G401 (cell line): ENCODE results near the gene ZNF664. TPM values are rescaled to one million over a fixed set of nuclear protein-coding genes. Genes with fewer than 3 reads are reported as not detected.

Source experiments
- DNase-seq: peaks from one replicate; pipeline ENCODE4 v3.0.0-alpha.2; 2015; ENCODE audit warnings: low spot score
- in situ Hi-C: cut with HindIII; loops from 2 replicates; pipeline ENCODE4 v1.10.0; 2016; ENCODE audit warnings: low sequenced_read_pairs, mixed read lengths
- total RNA-seq: library from RNA; depleted of rRNA; stranded (reverse); fragments of >200 nt; shearing (Covaris generic); gene quantifications from 2 replicates; pipeline ENCODE4 v1.2.3, GENCODE V29; 2014

Gene ZNF664
- total RNA-seq, 1 experiment from 2014 or later = 59.4 TPM

DNA sequence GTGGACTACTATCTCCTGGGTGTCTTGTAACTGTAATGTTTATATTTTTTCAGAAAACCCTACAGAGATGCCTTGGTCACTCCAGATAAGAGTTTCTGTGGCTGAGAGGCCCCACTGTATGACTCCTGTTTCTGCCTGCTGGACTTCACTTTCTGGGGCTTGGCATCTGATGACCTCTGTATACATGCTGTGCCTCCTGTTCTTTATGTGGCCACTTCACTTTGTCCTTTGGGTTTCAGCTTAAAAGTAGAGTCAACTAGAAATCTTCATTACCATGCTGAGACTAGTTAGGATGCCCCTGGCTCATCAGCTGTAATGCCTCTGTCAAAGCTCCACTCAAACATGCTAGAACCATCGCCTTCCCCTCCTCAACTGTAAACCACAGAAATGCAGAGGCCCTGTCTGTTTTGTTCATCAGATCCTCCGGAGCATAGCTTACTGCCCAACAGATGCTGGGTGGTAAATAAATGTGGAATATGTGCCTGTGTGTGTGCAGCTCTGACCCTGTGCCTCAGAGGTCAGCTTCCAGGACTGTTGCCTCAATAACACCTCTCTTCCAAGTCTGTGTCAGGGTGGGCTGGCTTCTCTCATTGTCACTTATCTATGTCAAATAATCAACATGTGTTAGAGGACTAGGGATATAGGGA, 25.5 kb downstream of the ZNF664 start:
- no peak for DNase-seq
- in situ Hi-C loops = no loop called here

DNA sequence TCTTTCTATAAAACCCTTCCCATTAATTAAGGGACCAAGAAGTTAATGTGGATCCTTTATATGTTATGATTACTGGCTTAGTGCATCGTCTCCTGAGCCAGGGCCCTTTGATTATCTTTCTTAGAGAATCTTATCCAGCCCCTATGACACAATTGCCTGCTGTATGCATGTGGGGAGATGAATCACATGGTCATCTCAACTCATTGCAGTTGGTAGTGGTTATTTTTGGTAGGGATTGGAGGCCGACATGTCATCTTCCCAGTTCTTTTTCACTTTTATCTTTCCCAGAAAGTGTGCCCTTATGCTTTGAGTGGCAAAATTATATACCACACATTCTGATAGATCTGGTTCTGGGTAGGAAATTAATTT, 26.0 kb downstream of the ZNF664 start:
- in situ Hi-C loops = no loop called here
- DNase-seq = no peak

DNA sequence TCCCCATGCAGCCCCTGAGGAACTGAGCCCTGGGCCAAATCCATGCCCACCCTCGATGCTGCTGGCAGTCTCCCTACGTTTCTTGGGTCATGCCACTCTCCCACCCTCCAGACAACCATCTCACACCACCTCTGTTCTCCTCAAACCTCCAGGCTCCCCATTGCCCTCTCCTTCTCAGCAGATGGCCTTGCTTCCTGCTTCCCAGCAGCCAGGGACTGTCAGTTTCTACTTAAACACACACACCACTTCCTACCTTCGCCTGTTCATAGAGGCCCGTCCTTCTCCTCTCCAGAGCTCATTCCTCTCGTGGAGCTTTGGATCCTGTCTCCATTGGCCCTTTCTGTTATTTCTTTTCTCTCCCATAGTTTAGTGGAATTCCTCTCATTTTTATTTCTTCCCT, 27.1 kb downstream of the ZNF664 start:
- in situ Hi-C loops = no loop called here
- DNase-seq = peak; percentile 59

DNA sequence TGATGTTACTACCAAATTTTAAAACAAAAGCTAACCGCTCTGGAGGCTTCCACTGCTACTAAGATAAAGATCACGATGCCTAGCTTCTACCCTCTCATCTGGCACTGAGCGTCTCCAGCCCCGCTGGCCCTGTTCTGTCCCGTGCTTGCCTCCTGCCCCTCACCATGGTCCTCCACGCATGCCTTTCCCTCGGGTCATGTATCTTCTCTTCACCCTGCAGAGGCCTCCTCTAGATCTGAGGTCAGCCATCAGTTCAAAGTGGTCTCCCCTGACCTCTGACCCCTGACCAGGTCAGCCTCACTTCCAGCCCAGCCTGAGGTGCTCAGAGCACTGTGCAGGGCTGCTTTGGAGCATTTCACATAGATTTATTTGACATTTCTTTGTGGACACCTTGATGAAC, 28.3 kb downstream of the ZNF664 start:
- no peak for DNase-seq
- in situ Hi-C loops = no loop called here

DNA sequence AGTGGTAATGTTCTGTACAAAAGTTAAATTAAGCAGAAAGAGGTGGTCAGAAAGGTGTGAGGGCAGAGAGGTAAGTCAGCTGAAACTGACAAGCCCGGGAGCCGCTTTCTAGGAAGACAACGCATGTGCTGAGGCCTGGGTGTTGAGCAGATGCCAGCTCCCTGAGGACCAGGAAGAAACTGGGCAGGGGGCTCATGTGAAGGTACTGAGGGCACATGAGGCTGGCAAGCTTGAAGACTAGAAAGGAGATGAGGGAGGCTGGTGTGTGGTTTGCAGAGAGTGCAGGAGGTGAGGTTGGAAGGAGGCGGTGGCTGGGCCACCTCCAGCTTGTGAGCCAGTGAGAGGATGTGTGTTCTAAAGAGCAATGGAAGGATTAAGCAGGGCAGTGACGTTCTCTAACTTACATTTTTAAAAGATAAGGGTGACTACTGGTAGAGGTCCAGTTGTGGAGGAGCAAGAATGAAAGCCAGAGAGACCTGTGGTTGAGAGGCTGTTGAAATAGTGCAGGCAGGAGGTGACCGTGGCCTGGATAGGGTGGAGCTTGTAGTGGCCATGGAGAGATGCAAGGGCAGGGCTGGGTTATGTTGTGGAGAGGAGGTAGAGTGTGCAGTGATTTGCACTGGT, 29.1 kb downstream of the ZNF664 start:
- DNase-seq = no peak
- in situ Hi-C loops = no loop called here

DNA sequence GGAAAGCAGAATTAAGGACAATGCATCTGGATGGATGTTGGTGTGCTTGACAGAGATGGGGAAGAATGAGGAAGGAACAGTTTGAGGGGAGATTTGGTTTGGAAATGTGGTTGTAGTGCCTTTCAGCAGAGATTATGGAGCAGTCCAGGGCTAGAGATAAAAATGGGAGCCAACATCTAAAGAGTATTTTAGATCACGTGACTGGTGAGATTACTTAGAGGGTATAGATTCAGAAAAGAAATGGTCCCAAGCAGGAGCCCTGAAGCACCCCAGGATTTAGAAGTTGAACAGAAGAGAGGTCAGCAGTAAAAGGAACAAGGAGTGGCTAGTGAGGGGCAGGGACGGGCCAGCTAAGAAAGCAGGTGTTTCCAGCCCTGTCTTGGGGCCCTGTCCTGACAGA, 29.6 kb downstream of the ZNF664 start:
- in situ Hi-C loops = no loop called here
- DNase-seq = no peak

DNA sequence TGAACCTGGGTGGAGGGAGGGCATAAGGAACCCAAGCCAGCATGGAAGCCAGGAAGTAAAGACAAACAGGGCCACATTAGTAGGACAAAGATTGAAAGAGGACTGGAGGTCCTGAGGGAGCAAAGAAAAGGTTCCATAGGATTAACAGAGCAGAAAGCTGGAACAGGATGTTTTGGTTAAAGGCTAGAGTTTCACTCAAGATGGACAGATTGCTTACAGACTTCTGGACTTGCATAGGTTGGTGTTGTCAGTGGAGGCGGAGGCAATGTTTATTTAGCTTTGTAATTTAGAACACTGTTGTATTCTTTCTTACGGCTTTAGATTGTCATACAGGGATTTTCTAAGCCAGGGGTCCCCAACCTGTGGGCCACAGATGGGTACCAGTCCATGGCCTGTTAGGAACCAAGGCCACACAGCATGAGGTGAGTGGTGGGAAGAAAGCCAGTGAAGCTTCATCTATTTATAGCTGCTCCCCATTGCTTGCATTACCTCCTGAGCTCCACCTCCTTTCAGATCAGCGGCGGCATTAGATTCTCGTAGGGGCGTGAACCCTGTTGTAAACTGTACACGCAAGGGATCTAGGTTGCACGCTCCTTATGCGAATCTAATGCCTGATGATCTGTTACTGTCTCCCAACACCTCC, 31.3 kb downstream of the ZNF664 start:
- in situ Hi-C loops = no loop called here
- DNase-seq = peak; percentile 46

DNA sequence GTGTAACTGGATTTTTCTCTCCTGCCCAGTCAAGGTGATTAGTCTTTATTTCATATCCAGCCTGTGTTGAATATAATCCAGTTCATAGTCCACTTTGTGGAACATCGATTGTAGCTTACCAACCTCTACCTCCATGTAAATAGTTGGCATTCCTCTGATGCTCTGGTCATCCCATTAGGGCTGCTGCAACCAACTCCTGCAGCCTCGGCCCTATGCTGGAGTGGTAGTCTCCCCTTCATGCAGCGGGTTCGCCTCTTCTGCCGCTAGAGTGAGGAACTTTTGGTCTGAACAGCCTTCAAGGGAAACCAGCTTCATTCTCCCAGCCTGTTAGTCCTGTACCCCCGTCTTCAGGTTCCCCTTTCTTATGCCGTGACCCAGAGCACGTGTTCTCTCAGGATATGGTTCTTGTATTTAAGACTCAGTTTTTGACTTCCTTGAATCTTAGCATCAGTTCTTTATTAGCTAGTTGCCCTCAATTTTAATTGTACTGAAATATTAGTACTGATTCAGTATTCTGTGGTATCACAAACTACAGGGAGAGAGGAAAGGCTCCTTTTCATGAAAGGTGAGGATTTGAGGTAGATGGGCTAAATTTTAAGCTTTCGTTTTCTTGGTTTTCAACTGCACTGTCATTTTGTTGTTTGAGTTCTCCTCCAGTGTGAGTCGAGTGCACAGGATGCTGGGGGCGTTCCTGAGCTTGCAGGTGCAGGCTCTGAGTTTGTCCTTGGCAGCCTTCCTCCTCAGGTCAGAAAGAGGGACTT, 33.2 kb downstream of the ZNF664 start:
- in situ Hi-C loops = no loop called here
- no peak for DNase-seq

DNA sequence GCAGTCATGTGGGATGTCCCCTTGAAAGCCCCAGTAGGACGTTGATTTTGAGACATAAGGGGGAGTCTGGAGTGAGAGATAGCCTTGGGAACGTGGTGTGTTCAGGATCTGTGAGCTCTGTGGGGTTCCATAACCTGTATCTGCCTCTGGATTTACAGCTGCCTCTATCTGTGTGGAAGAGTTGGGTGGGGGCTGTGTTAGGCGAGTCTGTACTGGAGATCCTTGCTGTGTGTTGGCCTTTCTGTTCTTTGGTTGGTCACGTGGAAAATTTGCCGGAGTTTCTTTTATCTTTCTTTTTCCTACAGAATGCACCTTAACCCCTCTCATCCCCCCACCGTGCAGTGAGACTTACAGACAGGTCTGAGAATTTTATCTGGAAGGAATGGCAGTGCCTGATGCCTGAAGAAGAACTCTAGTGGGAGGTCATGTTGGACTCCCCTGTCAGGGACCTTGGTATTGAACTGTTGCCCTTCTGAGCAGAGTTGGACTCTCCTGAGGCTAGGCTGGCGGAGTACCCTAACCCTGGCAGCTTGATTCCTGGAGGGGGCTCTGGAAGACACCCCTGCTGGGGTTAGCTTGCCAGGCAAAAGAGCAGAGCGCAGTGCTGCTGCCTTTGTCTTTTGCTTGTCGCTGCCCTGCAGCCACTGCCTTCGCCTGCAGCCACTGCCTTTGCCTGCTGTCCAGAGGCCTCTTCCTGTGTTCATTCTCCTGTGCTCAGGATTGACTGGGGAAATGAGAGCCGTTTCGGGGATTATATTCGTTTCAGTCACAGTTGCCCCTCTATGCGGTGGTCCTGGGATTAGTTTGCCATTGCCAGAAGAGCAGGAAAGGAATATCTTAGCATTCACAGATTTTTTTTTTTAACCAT, 34.1 kb downstream of the ZNF664 start:
- in situ Hi-C loops = no loop called here
- no peak for DNase-seq

DNA sequence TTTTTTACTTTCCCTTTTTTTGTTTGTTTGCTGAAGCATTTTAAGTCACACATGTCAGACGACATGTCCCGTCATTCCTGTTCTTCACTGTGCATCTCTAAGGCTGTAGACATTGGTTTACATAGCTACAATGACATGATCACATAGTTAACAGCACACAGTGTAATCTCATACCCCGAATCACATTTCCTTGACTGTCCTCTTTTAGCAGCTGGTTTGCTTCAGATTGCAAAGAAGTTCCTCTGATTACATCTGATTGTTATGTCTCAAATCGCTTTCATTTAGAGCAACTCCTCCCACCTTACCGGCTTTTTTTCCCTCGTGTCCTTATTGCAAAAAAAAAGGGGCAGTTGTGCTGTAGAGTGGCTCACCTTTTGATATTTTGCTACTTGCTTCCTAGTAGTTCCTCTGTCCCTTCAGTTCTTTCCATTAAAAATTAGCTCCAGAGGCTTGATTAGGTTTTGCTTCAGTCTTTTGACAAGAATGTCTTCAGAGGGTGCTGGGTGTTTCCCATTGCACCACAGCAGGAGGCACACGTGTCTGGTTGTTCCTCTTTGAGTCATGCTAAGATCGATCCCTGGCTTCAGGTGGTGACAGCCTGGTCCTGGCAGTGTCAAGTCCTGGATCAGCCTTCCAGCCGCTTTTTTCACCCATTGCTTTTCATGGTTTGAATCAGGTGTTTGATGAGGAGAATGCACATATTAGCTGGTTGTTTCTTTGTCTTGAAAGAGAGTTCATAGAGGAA, 35.0 kb downstream of the ZNF664 start:
- no peak for DNase-seq
- in situ Hi-C loops = no loop called here

DNA sequence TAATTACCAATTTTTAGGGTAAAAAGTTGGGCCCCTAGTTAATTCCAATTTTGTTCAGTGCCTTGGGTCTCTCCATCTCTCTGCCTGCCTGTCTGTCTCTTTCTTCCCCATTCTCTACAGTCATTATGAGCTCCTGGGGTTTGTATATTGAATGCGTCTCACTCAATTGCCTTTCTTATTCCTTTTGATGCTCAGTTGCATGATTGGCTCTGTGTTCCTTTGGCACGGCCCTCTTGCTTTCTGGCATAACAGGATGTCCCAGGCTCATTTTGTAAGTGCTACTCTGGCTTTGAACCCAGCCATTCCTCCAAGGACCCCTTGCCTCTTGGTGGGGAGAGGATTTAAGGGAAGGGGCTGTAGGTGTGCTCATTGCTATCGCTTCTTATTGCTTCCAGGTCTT, 35.6 kb downstream of the ZNF664 start:
- in situ Hi-C loops = no loop called here
- DNase-seq = no peak

DNA sequence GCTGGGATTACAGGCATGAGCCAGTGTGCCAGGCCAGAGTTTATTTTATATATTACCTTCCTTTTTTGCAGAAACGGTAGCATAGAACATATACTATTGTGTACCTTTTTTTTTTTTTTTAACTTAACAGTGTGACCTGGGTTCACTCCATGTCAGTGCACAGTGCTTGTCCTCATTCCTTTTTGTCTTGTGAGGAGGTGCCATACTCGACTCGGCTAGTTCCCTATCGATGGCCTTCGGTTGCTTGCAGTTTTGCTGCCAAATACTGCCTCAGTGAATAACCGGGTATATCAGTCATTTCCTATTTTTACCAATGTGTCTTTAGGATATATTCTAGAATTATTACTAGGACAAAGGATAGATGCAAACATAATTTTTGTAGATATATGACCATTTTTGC, 36.8 kb downstream of the ZNF664 start:
- in situ Hi-C loops = no loop called here
- no peak for DNase-seq

DNA sequence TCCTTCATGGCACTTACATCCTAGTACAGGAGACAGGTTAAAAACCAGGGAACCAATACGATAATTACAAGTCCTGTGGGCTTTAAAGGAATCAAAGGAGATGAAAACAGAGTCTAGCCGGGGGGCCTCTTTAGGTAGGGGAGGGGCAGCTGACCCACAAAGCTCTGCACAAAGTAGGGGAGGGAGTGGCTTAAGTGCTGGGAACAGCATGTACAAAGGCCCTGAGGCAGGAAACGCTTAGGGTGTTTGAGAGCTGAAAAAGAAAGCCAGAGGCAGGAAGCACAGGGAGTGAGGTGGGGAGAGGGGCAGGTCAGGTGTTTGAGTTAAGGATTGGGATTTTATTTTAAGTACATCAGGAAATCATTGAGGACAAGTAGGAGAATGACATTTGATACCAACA, 37.7 kb downstream of the ZNF664 start:
- in situ Hi-C loops = no loop called here
- DNase-seq = no peak

DNA sequence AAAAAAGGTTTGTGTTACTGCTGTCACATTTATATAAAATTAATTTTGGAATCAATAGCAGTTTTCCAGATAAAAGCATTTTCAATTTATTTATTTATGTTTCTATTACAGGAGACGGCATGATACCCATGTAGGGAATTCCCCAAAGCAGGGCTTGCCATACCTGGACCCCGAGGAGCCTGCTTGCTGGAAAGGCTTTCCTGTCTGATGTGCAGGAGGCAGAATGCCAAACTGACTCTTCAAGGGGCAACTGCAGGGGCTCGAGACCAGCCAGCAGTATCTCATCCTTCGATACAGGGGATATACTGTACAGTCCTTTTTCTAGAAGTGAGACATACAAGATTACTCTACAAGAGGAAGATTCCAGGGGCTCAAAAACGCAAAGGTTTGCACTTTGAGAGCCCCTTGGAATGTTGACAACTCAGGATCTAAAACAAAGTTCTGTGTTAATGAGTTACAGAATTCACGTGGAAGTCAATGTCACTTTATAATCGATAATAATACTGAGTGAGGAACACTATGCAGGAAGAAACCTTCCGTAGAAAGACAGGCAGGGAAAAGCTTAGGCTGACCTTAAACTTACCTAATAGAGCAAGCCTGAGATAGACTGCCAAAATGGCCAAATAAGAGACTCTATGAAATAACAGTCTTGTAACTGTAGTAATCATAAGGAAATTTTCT, 38.6 kb downstream of the ZNF664 start:
- no peak for DNase-seq

DNA sequence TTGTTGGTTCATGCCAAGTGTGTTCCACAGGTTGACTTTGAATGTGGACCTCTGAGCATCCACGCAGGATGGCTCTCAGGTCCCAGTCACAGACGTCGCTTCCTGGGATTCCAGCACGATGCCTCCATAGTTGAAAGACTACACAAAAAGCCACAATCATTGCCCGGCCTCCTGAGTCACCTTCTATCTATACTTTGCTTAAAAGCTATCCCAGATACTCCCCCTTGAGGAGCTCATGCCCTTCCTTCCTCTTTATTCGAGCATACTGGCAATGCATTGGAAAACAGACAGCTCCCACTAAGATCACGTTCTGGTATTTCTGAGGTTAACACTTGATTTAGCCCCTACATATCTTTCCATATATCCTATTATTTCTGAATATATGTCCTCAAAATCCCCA, 40.1 kb downstream of the ZNF664 start:
- in situ Hi-C loops = no loop called here
- DNase-seq = no peak

More for the DNA sequence above, 38.6 kb downstream of the ZNF664 start:
- in situ Hi-C loops = no loop called here

DNA sequence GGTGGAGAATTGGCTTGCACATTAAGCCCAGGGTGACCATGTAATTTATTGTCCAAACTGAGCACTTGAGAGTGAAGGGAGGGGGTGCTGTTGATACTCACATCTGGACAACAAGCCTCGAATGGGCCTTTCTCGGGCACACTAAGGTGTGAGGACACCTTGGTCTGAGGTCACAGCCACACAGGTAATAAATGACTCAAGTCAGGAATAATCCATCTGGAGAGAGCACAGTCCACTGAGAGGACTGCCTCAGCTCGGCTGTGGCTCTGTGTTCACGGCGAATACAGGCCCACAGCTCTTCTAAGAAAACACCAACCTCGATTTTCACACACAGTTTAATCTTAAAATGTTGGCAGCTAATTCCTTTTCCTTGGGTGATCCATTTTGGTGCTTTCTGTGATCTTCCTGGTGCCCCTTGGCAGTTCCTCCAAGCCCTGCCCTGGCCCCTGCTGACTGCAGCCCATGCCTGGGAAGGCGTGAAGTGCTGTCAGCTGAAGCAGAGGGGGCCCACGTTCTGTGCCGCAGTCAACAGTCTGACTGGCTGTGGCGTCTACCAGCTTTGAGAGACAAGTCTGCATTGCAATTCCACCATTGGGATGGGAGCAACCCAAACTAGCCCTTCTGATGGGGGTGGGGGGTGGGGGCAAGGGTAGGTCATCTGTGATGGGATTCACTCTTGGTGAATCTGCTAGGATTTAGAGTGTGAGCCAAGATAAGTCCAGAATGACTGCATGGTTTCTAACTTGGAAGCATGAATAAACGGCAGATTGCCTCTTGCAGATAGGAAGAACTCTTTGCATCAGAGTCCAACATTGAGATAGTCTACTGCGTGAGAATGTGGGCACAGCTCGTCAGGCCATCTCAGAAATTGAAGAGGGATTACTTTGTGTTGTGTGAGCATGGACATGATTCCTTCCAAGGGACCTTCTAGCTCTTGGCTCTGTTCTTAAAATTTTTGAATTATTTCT, 42.8 kb downstream of the ZNF664 start:
- no peak for DNase-seq
- in situ Hi-C loops = no loop called here

DNA sequence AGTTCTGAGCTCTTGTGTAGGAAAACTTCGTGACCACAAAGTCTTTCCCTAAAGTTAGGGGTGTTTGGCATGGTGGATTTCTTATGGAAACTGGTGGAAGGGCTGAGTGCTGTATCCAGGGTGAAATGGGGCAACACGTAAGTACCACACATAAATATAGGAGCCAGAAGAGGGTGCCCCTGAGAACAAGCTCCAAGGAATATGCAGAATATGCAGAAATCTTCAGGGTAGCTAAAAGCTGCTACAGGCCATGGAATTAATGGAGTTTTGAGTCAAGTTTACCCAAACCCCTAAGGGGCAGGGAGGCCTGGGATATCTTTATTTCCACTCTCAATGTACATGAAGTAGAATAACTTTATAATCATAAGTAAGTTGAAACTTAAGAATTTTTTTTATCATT, 44.0 kb downstream of the ZNF664 start:
- in situ Hi-C loops = no loop called here
- no peak for DNase-seq
